22Rv1 (cell line): Measurements from ENCODE around the gene SLMAP.

Experiments
- CTCF ChIP-seq: fragments of 450-650 bp; IDR thresholded peaks from 2 replicates; pipeline ENCODE4 v1.5.1; 2017; ENCODE audit warnings: mild to moderate bottlenecking
- ZFX ChIP-seq: fragments of 450-650 bp; IDR thresholded peaks from 2 replicates; pipeline ENCODE4 v1.6.1; 2017; ENCODE audit warnings: antibody characterized with exemption, borderline replicate concordance

GRCh38 chr3:57709559-57709958, 46.5 kb upstream of the SLMAP start:
- TF ChIP-seq CTCF (no peak), ZFX (no peak)
